ENCODE results near the gene CCBE1. TPM values are rescaled to one million over a fixed set of nuclear protein-coding genes. Genes with fewer than 3 reads are reported as not detected.

Gene CCBE1
- total RNA-seq, 4 donors from 2014 or later: 2.2 to 7.7 (median 4.1) TPM

DNA sequence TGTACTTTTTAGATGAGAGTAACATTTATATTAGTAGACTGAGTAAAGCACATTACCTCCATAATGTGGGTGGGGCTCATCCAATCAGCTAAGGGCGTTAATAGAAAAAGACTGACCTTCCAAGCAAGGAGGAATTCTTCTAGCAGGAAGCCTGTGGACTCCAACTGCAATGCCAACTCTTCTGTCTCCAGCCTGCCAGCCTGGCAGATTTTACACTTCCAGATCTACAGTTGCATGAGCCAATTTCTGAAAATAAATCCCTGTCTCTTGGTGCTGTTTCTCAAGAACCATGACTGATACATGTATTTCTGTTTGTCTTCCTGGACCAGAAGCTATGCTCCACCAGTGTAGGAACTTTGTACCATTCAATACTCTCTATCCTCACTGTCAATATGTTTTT is 269.2 kb downstream of the CCBE1 start:
- WGBS, 2 donors (ENCODE audit: low coverage in 1 of 2): 100% methylated on average over 1 of the region's 1 CpG

DNA sequence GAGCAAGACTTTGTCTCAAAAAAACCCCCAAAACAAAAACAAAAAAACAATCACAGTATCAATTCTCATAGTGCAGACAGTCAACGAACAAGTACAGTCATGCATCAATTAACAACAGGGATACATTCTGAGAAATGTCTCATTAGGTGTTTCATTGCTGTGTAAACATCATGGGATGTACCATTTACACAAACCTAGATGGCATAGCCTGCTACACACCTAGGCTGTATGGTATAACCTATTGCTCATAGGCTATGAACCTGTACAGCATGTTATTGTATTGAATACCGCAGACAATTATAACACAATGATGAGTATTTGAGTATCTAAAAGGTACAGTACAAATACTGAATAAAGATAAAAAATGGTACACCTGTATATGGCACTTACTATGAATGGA is 270.4 kb downstream of the CCBE1 start:
- no peaks in the 10 kb centered on the region for H3K36me3 ChIP-seq
- 88 to 100% methylated on average over 2 of the region's 2 CpGs for WGBS, 2 donors (ENCODE audit: low coverage in 1 of 2)

More for the DNA sequence above, 269.2 kb downstream of the CCBE1 start:
- Histone ChIP-seq H3K36me3 (no peaks in the 10 kb centered on the region), H3K4me3 (no peak overlapping the region), H3K9me3 (no peaks in the 10 kb centered on the region), H3K27ac (no peak overlapping the region), H3K4me1 (no peaks in the 10 kb centered on the region), H3K27me3 (no peaks in the 10 kb centered on the region)
- TF ChIP-seq, protein P1, sequence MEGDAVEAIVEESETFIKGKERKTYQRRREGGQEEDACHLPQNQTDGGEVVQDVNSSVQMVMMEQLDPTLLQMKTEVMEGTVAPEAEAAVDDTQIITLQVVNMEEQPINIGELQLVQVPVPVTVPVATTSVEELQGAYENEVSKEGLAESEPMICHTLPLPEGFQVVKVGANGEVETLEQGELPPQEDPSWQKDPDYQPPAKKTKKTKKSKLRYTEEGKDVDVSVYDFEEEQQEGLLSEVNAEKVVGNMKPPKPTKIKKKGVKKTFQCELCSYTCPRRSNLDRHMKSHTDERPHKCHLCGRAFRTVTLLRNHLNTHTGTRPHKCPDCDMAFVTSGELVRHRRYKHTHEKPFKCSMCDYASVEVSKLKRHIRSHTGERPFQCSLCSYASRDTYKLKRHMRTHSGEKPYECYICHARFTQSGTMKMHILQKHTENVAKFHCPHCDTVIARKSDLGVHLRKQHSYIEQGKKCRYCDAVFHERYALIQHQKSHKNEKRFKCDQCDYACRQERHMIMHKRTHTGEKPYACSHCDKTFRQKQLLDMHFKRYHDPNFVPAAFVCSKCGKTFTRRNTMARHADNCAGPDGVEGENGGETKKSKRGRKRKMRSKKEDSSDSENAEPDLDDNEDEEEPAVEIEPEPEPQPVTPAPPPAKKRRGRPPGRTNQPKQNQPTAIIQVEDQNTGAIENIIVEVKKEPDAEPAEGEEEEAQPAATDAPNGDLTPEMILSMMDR (IDR thresholded peaks at IDR 0.05): no peak
- TF ChIP-seq POLR2AphosphoS5 (IDR thresholded peaks at IDR 0.05) (no peak), POLR2A (IDR thresholded peaks at IDR 0.05) (no peak), EP300 (IDR thresholded peaks at IDR 0.05) (no peak)
- ATAC-seq: no peak

DNA sequence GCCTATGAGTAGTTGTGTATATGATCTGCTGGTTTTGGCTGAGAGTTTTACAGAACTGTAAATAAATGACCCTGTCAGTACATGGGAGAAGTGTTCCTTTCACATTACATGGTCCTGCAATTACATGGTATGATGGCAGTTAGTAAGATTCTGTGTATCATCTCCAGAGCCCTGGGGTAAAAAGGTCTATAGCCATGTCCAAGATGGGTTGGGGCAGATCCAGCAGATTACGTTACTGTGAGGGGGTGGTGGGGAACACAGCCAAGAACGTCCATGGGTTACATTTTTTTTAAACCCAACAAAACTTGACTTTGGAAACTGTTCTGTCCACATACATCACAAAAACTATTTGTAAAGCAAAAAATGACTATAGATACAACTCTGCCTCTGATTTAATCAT is 274.0 kb downstream of the CCBE1 start:
- Histone ChIP-seq H3K4me1 (peaks cover 0 to 7% (median 0%) of the 10 kb centered on the region in 3 donors), H3K27ac (no peak overlapping the region), H3K36me3 (no peaks in the 10 kb centered on the region), H3K9me3 (no peaks in the 10 kb centered on the region), H3K27me3 (peaks cover 12% of the 10 kb centered on the region), H3K4me3 (no peak overlapping the region)
- no peak for ATAC-seq
- 18 to 25% methylated on average over 2 of the region's 2 CpGs for WGBS, 2 donors (ENCODE audit: low coverage in 1 of 2)
- TF ChIP-seq EP300 (IDR thresholded peaks at IDR 0.05) (no peak), POLR2AphosphoS5 (IDR thresholded peaks at IDR 0.05) (no peak), POLR2A (IDR thresholded peaks at IDR 0.05) (no peak)
- TF ChIP-seq, protein P1 (IDR thresholded peaks at IDR 0.05): no peak

More for the DNA sequence above, 270.4 kb downstream of the CCBE1 start:
- Histone ChIP-seq H3K4me3 (no peak overlapping the region), H3K4me1 (no peaks in the 10 kb centered on the region), H3K27ac (no peak overlapping the region), H3K27me3 (no peaks in the 10 kb centered on the region), H3K9me3 (no peaks in the 10 kb centered on the region)
- no peak for ATAC-seq
- TF ChIP-seq POLR2A (IDR thresholded peaks at IDR 0.05) (no peak), POLR2AphosphoS5 (IDR thresholded peaks at IDR 0.05) (no peak), EP300 (IDR thresholded peaks at IDR 0.05) (no peak)
- TF ChIP-seq, protein P1 (IDR thresholded peaks at IDR 0.05): no peak

DNA sequence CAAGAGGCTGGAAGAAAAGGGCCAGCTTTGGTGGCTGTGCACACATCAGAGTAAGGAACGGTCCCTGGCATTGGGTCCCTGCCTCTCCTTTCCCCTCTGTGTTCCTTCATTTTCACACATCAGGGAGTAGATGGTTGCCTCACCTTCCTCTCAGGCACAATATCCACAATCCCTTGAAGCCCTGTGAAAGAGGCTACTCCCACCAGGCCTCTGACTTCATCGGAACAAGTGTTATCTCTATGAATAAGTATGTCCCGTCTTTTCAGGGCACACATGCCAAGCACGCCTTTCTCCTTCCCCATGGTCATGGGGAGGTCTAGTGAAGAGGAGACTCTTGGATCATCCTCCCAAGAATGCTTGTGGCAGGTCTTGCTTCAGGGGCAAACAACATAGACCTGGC is 277.0 kb downstream of the CCBE1 start:
- peaks cover 12% of the 10 kb centered on the region for H3K27me3 ChIP-seq
- 75 to 83% methylated on average over 1 to 3 of the region's 4 CpGs for WGBS, 2 donors (ENCODE audit: low coverage in 1 of 2)
- no peaks in the 10 kb centered on the region for H3K9me3 ChIP-seq
- peaks cover 0 to 7% (median 0%) of the 10 kb centered on the region in 3 donors for H3K4me1 ChIP-seq
- TF ChIP-seq, protein P1 (IDR thresholded peaks at IDR 0.05): no peak
- TF ChIP-seq POLR2A (IDR thresholded peaks at IDR 0.05) (no peak), EP300 (IDR thresholded peaks at IDR 0.05) (no peak), POLR2AphosphoS5 (IDR thresholded peaks at IDR 0.05) (no peak)
- H3K36me3 ChIP-seq: no peaks in the 10 kb centered on the region
- H3K27ac ChIP-seq: no peak overlapping the region
- ATAC-seq: no peak
- H3K4me3 ChIP-seq: no peak overlapping the region

- no peak overlapping the region for H3K4me3 ChIP-seq
- H3K27ac ChIP-seq: no peak overlapping the region
- ATAC-seq: peak; percentile 34
- H3K4me1 ChIP-seq: peaks cover 0 to 7% (median 0%) of the 10 kb centered on the region in 3 donors
- no peaks in the 10 kb centered on the region for H3K9me3 ChIP-seq
- H3K36me3 ChIP-seq: no peaks in the 10 kb centered on the region
- TF ChIP-seq, protein P1 (IDR thresholded peaks at IDR 0.05): no peak
- TF ChIP-seq POLR2A (IDR thresholded peaks at IDR 0.05) (no peak), POLR2AphosphoS5 (IDR thresholded peaks at IDR 0.05) (no peak), EP300 (IDR thresholded peaks at IDR 0.05) (no peak)
- 12 to 18% methylated on average over 4 of the region's 4 CpGs for WGBS, 2 donors (ENCODE audit: low coverage in 1 of 2)
- H3K27me3 ChIP-seq: peaks cover 12% of the 10 kb centered on the region
These were observed 277.8 kb downstream of the CCBE1 start for GRCh38 chr18:59419386-59419785.
